GM23338 (cell line): ENCODE measurements around the gene MLLT3.

Source experiments
- CTCF ChIP-seq, 2 experiments: fragments of 200-600 bp in 1 of 2; sonication (generic) in 1 of 2; conservative IDR thresholded peaks; 2 replicates each; pipeline versions ENCODE4 v1.5.1 to v1.6.1; 2016 to 2017; ENCODE audit warnings: antibody characterized with exemption in 2 of 2, low read depth in 2 of 2, mild to moderate bottlenecking in 2 of 2, moderate library complexity in 1 of 2
- EZH2 ChIP-seq: fragments of 200-600 bp; sonication (generic); IDR thresholded peaks from one replicate; pipeline ENCODE4 v1.8.0; 2017; ENCODE audit warnings: antibody characterized with exemption, mild to moderate bottlenecking, low read depth; ENCODE audit not compliant: unreplicated experiment
- EZH2phosphoT487 ChIP-seq: fragments of 200-600 bp; sonication (generic); IDR thresholded peaks from one replicate; pipeline ENCODE4 v1.8.1; 2018; ENCODE audit warnings: antibody characterized with exemption; ENCODE audit not compliant: unreplicated experiment
- POLR2AphosphoS5 ChIP-seq: IDR thresholded peaks from 2 replicates; pipeline ENCODE4 v1.6.1; 2016; ENCODE audit warnings: antibody characterized with exemption, low read depth
- REST ChIP-seq: IDR thresholded peaks from one replicate; pipeline ENCODE4 v1.6.1; 2018; ENCODE audit warnings: antibody characterized with exemption; ENCODE audit not compliant: unreplicated experiment

- TF ChIP-seq CTCF (conservative IDR thresholded peaks at IDR 0.05; ENCODE audit: low read depth in 2 of 2) (no peak), POLR2AphosphoS5 (no peak), EZH2phosphoT487 (no peak), REST (no peak), EZH2 (no peak)
These were observed 217.2 kb downstream of the MLLT3 start for GRCh38 chr9:20405078-20405477.
